Cardiac atrium fibroblast (primary cell): ENCODE results near the gene TSPEAR. TPM values are rescaled to one million over a fixed set of nuclear protein-coding genes. Genes with fewer than 3 reads are reported as not detected.

ENCODE experiments used
- total RNA-seq: library from RNA; depleted of rRNA; stranded (reverse); fragments of >200 nt; gene quantifications from 2 replicates; pipeline ENCODE4 v1.2.3, GENCODE V29; 2015

TSPEAR gene
- not detected in 2 replicates for total RNA-seq

DNA sequence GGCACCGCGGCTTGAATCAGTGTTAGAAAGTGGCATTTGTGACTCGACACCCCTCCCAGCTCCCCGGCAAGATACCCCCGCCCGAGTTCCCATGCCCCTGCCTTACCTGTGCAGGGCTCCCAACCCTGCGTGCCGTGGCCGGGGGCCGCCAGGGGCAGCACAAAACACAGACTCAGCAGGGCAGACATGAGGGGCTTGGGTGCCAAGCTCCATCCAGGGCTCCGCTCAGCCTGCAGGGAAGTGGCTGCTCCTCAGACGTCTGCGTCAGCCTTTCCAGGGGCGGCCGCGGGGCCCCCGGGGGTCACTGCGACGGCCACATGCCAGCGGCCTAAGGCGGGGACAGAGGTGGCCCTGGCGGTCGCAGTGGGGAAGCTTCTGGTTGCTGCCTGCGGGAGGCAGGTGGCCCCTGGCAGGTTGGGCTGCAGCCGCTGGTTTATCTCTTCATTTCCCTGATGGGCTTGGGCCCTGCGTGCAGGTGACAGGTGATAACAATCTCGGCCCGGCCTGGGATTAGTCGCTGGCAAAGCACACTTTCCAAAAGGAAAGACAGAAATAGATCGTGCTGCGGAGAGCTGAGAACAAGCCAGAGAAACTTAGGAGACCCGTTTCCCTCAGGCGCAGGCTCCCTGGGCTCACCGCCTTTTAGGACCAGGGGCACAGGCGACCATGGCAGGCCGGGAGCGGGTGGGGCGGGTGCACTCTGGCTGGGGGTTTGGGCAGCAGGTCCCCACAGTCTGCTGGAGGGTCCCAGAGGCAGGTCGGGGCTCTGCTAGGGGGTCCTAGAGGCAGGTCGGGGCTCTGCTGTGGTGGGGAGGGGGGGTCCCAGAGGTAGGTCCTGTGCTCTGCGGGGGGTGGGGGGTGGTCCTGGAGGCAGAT lies at the start of gene TSPEAR:
TSPEAR (minus strand) TSS at position 246 of the 876 bp plus-strand sequence; CDS start at position 188, 58 bp downstream.

GRCh38 chr21:44697172-44697810 lies 14.1 kb downstream of the TSPEAR start, which contains the start of gene KRTAP10-12:
KRTAP10-12 (plus strand) TSS chr21:44697172; CDS start chr21:44697202, 30 bp downstream.

DNA sequence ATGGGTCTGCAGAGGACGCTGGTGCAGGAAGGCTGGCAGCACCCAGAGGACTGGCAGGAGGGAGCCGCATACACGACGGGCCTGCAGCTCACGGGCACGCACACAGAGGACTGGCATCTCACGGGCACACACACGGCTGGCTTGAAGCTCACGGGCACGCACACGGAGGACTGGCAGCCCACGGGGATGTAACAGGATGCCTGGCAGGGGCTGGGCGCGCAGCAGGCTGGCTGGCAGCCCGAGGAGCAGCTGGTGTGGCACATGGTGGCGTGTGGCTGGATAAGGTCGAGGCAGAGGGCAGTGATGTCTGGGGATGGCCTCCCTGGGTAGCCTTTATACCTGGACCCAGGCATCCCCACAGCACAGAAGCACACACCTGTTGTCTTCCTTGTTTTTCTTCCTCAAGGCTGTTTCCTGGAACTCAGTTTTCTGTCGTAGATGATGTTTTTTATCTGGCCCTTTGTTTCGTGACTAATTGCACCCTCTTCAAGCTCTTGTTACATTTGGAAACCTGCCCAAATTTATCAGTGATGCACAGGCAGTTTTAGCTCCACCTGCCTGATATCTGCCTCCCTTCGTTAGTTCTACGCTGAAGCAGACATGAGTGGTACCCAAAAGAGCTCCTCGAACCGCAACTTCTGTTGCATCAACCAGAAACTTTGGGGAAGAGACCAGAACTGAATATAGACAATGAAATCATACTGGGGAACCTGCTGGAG lies 29.4 kb downstream of the TSPEAR start, which contains the start of gene KRTAP12-1:
KRTAP12-1 (minus strand) TSS at position 303 of the 719 bp plus-strand sequence; CDS start at position 263, 40 bp downstream.

DNA sequence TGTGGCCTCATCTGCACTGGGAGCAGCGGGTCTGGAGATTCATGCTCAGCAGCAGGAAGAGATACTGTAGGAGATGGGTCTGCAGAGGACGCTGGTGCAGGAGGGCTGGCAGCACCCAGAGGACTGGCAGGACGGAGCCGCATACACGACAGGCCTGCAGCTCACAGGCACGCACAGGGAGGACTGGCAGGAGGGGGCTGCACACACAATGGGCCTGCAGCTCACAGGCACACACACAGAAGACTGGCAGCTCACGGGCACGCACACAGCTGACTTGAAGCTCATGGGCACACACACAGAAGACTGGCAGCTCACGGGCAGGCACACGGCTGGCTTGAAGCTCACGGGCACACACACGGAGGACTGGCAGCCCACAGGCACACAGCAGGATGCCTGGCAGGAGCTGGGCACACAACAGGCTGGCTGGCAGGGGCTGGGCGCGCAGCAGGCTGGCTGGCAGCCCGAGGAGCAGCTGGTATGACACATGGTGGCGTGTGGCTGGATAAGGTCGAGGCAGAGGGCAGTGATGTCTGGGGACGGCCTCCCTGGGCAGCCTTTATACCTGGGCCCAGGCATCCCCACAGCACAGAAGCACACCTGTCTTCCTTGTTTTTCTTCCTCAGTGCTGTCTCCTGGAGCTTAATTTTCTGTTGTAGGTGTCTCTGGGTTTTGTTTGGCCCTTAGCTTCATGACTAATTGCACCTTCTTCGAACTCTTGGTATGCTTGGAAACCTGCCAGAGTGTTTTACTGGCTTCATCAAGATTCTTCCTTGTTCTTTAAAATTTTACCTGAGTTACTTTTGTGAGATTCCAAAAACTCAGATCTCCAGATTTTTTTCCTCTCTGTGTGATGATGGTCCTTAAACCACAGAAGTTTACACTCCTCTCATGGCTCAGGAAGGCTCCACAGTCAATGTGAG lies 44.7 kb downstream of the TSPEAR start, which contains the start of gene KRTAP12-2:
KRTAP12-2 (minus strand) TSS at position 527 of the 920 bp plus-strand sequence; CDS start at position 486, 41 bp downstream.

GRCh38 chr21:44657635-44658540 lies 53.5 kb downstream of the TSPEAR start, which contains the start of gene KRTAP12-3:
KRTAP12-3 (plus strand) TSS chr21:44657932; CDS start chr21:44657980, 48 bp downstream.

GRCh38 chr21:44654576-44655175 lies 56.7 kb downstream of the TSPEAR start, which contains the start of gene KRTAP12-4:
KRTAP12-4 (minus strand) TSS chr21:44654659; CDS start chr21:44654614, 45 bp downstream.

GRCh38 chr21:44646366-44647221 lies 64.8 kb downstream of the TSPEAR start, which contains the start of gene KRTAP10-11:
KRTAP10-11 (plus strand) TSS chr21:44646414; CDS start chr21:44646459, 45 bp downstream.

GRCh38 chr21:44637018-44637850 lies 74.1 kb downstream of the TSPEAR start, which contains the start of gene KRTAP10-10:
KRTAP10-10 (plus strand) TSS chr21:44637356; CDS start chr21:44637418, 62 bp downstream.

GRCh38 chr21:44626673-44627143 lies 84.7 kb downstream of the TSPEAR start, which contains the start of gene KRTAP10-9:
KRTAP10-9 (plus strand) TSS chr21:44627093; CDS start chr21:44627172, 79 bp downstream.

DNA sequence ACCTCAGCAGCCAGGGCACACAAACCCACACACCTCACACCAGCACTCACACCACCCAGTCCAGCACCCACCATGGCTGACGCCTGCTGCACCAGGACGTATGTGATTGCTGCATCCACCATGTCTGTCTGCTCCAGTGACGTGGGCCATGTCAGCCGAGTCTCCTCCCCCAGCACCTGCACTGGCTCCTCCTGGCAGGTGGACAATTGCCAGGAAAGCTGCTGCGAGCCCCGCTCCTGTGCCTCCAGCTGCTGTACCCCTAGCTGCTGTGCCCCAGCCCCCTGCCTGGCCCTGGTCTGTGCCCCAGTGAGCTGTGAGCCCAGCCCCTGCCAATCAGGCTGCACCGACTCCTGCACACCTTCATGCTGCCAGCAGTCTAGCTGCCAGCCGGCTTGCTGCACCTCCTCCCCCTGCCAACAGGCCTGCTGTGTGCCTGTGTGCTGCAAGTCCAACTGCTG lies 99.3 kb downstream of the TSPEAR start, which contains the start of gene KRTAP10-8:
KRTAP10-8 (plus strand) TSS at position 51 of the 458 bp plus-strand sequence; CDS start at position 73, 22 bp downstream.

GRCh38 chr21:44600118-44600978 lies 111.0 kb downstream of the TSPEAR start, which contains the start of gene KRTAP10-7:
KRTAP10-7 (plus strand) TSS chr21:44600597; CDS start chr21:44600622, 25 bp downstream.

DNA sequence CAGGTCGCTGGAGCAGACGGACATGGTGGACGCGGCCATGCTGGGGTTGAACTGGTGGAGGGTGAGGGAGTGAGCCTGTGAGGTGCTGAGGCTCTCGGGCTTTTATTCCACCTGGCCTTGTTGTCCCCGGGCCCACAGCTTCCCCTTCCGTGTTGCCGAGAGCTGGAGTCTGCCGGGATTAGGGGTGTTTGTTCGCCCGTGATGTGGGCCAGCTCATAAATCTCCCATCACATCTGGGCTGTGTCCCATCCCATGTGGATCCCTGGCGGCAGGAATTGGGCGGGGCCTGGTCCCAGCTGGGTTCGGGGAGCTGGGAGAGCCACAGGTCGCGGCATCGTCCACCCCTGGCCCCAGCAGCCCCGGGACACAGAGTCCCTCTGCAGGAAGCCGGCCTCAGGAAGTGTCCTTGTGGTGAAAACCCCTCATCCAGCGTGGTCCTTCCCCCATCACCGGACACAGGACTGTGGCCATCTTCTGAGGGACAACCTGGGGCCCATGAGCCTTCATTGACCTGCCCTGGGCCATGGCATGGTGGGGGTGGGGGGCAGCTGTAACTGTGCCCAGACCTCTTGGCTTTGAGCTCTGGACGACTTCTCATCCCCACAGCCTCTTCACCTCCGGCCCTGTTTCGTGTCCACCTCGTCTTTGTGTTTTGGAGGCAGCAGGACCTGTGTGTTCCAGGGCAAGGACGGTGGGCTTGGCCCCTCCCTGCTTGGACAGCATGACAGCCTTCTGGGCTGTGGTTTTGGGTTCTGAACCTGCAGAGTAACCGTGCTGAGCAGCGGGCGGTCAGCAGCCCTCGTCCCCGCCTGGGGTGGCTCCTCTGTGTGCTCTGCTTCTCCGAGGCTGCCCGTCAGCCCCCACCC lies 118.7 kb downstream of the TSPEAR start, which contains the start of gene KRTAP10-6:
KRTAP10-6 (minus strand) TSS at position 60 of the 866 bp plus-strand sequence; CDS start at position 39, 21 bp downstream.

GRCh38 chr21:44580231-44580821 lies 131.0 kb downstream of the TSPEAR start, which contains the start of gene KRTAP10-5:
KRTAP10-5 (minus strand) TSS chr21:44580604; CDS start chr21:44580578, 26 bp downstream.

